Tibial nerve (tissue), 4 donors: Measurements from ENCODE around the gene FSD2. TPM values are rescaled to one million over a fixed set of nuclear protein-coding genes. Genes with fewer than 3 reads are reported as not detected.

Experiments used
- DNase-seq, 2 donors: peaks; one replicate each; pipeline ENCODE4 v3.0.0-alpha.2; 2019; ENCODE audit warnings: low spot score in 2 of 2
- H3K27ac ChIP-seq, 4 donors: fragments of 200-600 bp; sonication (generic) in 3 of 4; one replicate each; pipeline ENCODE4 v1.5.1; 2017 to 2019; ENCODE audit warnings: mild to moderate bottlenecking in 1 of 4
- H3K27me3 ChIP-seq, 2 donors: fragments of 200-600 bp; sonication (generic) in 1 of 2; one replicate each; pipeline versions ENCODE4 v1.5.1 to v1.6.0; 2017 to 2019
- H3K36me3 ChIP-seq, 3 donors: fragments of 200-600 bp; sonication (generic); one replicate each; pipeline ENCODE4 v1.5.1; 2018 to 2019
- H3K4me1 ChIP-seq, 4 donors: fragments of 200-600 bp; sonication (generic) in 3 of 4; one replicate each; pipeline ENCODE4 v1.5.1; 2017 to 2019
- H3K4me3 ChIP-seq, 4 donors: fragments of 200-600 bp; sonication (generic) in 3 of 4; one replicate each; pipeline ENCODE4 v1.5.1; 2017 to 2019; ENCODE audit warnings: mild to moderate bottlenecking in 1 of 4, moderate library complexity in 1 of 4
- H3K9me3 ChIP-seq, 4 donors: fragments of 200-600 bp; sonication (generic) in 3 of 4; one replicate each; pipeline ENCODE4 v1.5.1; 2017 to 2019
- CTCF ChIP-seq, 5 experiments: fragments of 200-600 bp in 3 of 5; fragments of 450-650 bp in 2 of 5; sonication (generic) in 3 of 5; IDR thresholded peaks; one replicate each; pipeline ENCODE4 v1.5.1; 2016 to 2019; ENCODE audit warnings: antibody characterized with exemption in 5 of 5, mild to moderate bottlenecking in 3 of 5, moderate library complexity in 2 of 5
- EP300 ChIP-seq, 2 donors: sonication (generic); formaldehyde crosslinking; IDR thresholded peaks; one replicate each; pipeline ENCODE4 v1.6.1; 2017; ENCODE audit warnings: antibody characterized with exemption in 2 of 2, mild to moderate bottlenecking in 1 of 2
- POLR2A ChIP-seq, 2 donors: fragments of 450-650 bp; IDR thresholded peaks; one replicate each; pipeline ENCODE4 v1.6.1; 2017; ENCODE audit warnings: antibody characterized with exemption in 2 of 2, mild to moderate bottlenecking in 2 of 2, moderate library complexity in 2 of 2
- WGBS, 2 donors: methylation state at CpG; one replicate each; pipeline ENCODE4 v1.1.5; 2018; 5-methylcytosine and 5-hydroxymethylcytosine counted together
- total RNA-seq, 4 donors: library from RNA; depleted of rRNA; stranded (reverse); fragments of >200 nt; gene quantifications; one replicate each; pipeline ENCODE4 v1.1.0, GENCODE V29; 2016

Gene FSD2
- total RNA-seq, 4 donors from 2014 or later = 0.20 TPM; not detected in 3

GRCh38 chr15:82820128-82820527 is 14.3 kb upstream of the FSD2 start:
- DNase-seq = no peak
- H3K9me3 ChIP-seq = no peaks in the 10 kb centered on the region
- no peak for TF ChIP-seq CTCF (IDR thresholded peaks at IDR 0.05)
- TF ChIP-seq EP300 (IDR thresholded peaks at IDR 0.05) = no peak
- no peak for TF ChIP-seq POLR2A (IDR thresholded peaks at IDR 0.05)
- no peak overlapping the region for H3K27ac ChIP-seq
- H3K4me3 ChIP-seq = no peak overlapping the region
- peaks cover 6 to 90% (median 30%) of the 10 kb centered on the region in 3 donors for H3K36me3 ChIP-seq
- H3K27me3 ChIP-seq = no peaks in the 10 kb centered on the region
- no peaks in the 10 kb centered on the region for H3K4me1 ChIP-seq

DNA sequence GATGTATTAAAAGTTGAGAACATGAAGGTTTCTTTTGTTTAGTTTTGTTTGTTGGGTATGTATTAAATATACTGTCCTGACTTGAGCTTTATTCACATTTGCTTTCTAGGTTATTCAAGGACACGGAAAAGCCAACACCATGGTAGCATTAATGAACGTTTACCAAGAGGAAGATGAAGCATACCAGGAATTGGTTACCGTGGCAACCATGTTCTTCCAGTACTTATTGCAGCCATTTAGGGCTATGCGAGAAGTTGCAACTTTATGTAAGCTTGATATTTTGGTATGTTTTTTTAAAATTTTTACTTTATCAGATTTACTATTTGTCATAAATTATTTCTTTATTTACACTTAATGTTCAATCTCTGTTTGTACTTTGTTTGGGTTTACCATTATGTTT is 7.1 kb upstream of the FSD2 start:
- H3K4me1 ChIP-seq = peaks cover 0 to 36% (median 16%) of the 10 kb centered on the region in 4 donors
- 79 to 83% methylated on average over 4 of the region's 4 CpGs for WGBS, 2 donors
- DNase-seq = no peak
- peaks cover 3 to 44% (median 10%) of the 10 kb centered on the region in 3 donors for H3K36me3 ChIP-seq
- H3K9me3 ChIP-seq = no peaks in the 10 kb centered on the region
- H3K4me3 ChIP-seq = no peak overlapping the region
- H3K27me3 ChIP-seq = no peaks in the 10 kb centered on the region
- no peak overlapping the region for H3K27ac ChIP-seq
- no peak for TF ChIP-seq POLR2A (IDR thresholded peaks at IDR 0.05)
- TF ChIP-seq EP300 (IDR thresholded peaks at IDR 0.05) = no peak
- no peak for TF ChIP-seq CTCF (IDR thresholded peaks at IDR 0.05)

- Histone ChIP-seq H3K36me3 (peaks cover 0 to 23% (median 3%) of the 10 kb centered on the region in 3 donors), H3K4me3 (peak overlapping the region; percentile 47 to 90 (median 86)), H3K27me3 (no peaks in the 10 kb centered on the region), H3K9me3 (no peaks in the 10 kb centered on the region), H3K27ac (peak overlapping the region; percentile 96 to 100 (median 98)), H3K4me1 (peaks cover 0 to 36% (median 16%) of the 10 kb centered on the region in 4 donors)
- DNase-seq = no peak
- 3 to 4% methylated on average over 6 of the region's 6 CpGs for WGBS, 2 donors
- TF ChIP-seq EP300 (IDR thresholded peaks at IDR 0.05) = no peak
- no peak for TF ChIP-seq POLR2A (IDR thresholded peaks at IDR 0.05)
- no peak for TF ChIP-seq CTCF (IDR thresholded peaks at IDR 0.05)
These were observed 5.1 kb upstream of the FSD2 start for GRCh38 chr15:82810890-82811426.

GRCh38 chr15:82810061-82810889 is 4.4 kb upstream of the FSD2 start:
- DNase-seq = no peak
- Histone ChIP-seq H3K4me3 (peak overlapping the region; percentile 47 to 90 (median 86)), H3K36me3 (peaks cover 0 to 17% (median 2%) of the 10 kb centered on the region in 3 donors), H3K9me3 (no peaks in the 10 kb centered on the region), H3K27me3 (no peaks in the 10 kb centered on the region), H3K27ac (peak overlapping the region; percentile 96 to 100 (median 98)), H3K4me1 (peaks cover 0 to 36% (median 16%) of the 10 kb centered on the region in 4 donors)
- WGBS, 2 donors = 0 to 1% methylated on average over 31 to 53 of the region's 81 CpGs
- TF ChIP-seq CTCF (IDR thresholded peaks at IDR 0.05) = peak in 1 of 5 experiments; percentile 3
- TF ChIP-seq EP300 (IDR thresholded peaks at IDR 0.05) = no peak
